Thoracic aorta (tissue), 2 donors: ENCODE results near the gene TBC1D5. TPM values are rescaled to one million over a fixed set of nuclear protein-coding genes. Genes with fewer than 3 reads are reported as not detected.
"Not testable (repeated sequence)": the region's sequence is repeated elsewhere in the genome, so short reads cannot be mapped to it uniquely, and the experiment has no call there.

Source experiments
- ATAC-seq: fragments of 150-250 bp; one replicate; pipeline ENCODE4 v1.8.0; 2017; ENCODE audit warnings: low read depth; ENCODE audit not compliant: insufficient number of reproducible peaks, low FRiP score
- DNase-seq: peaks from one replicate; pipeline ENCODE4 v3.0.0-alpha.2; 2020; ENCODE audit warnings: low spot score
- H3K27ac ChIP-seq, 2 donors: fragments of 200-600 bp; sonication (generic); 1 replicate in 1 of 2; 2 replicates in 1 of 2; pipeline ENCODE4 v1.5.1; 2016; ENCODE audit warnings: mild to moderate bottlenecking in 2 of 2, moderate library complexity in 2 of 2
- H3K27me3 ChIP-seq: fragments of 200-600 bp; sonication (generic); replicated peaks from 2 replicates; pipeline ENCODE4 v1.6.0; 2016; ENCODE audit warnings: mild to moderate bottlenecking; ENCODE audit not compliant: insufficient read depth
- H3K36me3 ChIP-seq: fragments of 200-600 bp; sonication (generic); one replicate; pipeline ENCODE4 v1.5.1; 2016
- H3K4me1 ChIP-seq, 2 donors: fragments of 200-600 bp; sonication (generic); 1 replicate in 1 of 2; 2 replicates in 1 of 2; pipeline versions ENCODE4 v1.5.1 to v1.6.0; 2016; ENCODE audit warnings: low read depth in 2 of 2, mild to moderate bottlenecking in 1 of 2; ENCODE audit not compliant: control insufficient read depth in 1 of 2
- H3K4me3 ChIP-seq: fragments of 200-600 bp; sonication (generic); 2 replicates; pipeline ENCODE4 v1.5.1; 2016; ENCODE audit warnings: mild to moderate bottlenecking
- H3K9me3 ChIP-seq: fragments of 200-600 bp; sonication (generic); 2 replicates; pipeline ENCODE4 v1.5.1; 2016
- total RNA-seq, 2 donors: library from RNA; depleted of rRNA; stranded (reverse); fragments of >200 nt; gene quantifications; one replicate each; pipeline versions ENCODE4 v1.1.0 to v1.2.3, GENCODE V29; 2016
- TF ChIP-seq, protein P1 (sequence below): fragments of 200-600 bp; sonication (generic); IDR thresholded peaks from one replicate; pipeline ENCODE4 v1.5.1; 2019; ENCODE audit warnings: antibody characterized with exemption

The TBC1D5 gene
- total RNA-seq, 2 donors from 2014 or later: 80.6 to 103 TPM

GRCh38 chr3:17357035-17357710 is 385.3 kb downstream of the TBC1D5 start:
- Histone ChIP-seq H3K36me3 (no peaks in the 10 kb centered on the region), H3K27me3 (no peaks in the 10 kb centered on the region), H3K4me3 (no peak overlapping the region), H3K9me3 (no peaks in the 10 kb centered on the region), H3K27ac (no peak overlapping the region), H3K4me1 (no peaks in the 10 kb centered on the region)
- ATAC-seq: no peak
- TF ChIP-seq, protein P1, sequence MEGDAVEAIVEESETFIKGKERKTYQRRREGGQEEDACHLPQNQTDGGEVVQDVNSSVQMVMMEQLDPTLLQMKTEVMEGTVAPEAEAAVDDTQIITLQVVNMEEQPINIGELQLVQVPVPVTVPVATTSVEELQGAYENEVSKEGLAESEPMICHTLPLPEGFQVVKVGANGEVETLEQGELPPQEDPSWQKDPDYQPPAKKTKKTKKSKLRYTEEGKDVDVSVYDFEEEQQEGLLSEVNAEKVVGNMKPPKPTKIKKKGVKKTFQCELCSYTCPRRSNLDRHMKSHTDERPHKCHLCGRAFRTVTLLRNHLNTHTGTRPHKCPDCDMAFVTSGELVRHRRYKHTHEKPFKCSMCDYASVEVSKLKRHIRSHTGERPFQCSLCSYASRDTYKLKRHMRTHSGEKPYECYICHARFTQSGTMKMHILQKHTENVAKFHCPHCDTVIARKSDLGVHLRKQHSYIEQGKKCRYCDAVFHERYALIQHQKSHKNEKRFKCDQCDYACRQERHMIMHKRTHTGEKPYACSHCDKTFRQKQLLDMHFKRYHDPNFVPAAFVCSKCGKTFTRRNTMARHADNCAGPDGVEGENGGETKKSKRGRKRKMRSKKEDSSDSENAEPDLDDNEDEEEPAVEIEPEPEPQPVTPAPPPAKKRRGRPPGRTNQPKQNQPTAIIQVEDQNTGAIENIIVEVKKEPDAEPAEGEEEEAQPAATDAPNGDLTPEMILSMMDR: no peak
- DNase-seq: no peak

- no peaks in the 10 kb centered on the region for H3K36me3 ChIP-seq
- TF ChIP-seq, protein P1: no peak
- no peaks in the 10 kb centered on the region for H3K9me3 ChIP-seq
- H3K4me1 ChIP-seq: no peaks in the 10 kb centered on the region
- no peak overlapping the region for H3K4me3 ChIP-seq
- no peaks in the 10 kb centered on the region for H3K27me3 ChIP-seq
- DNase-seq (no peak), ATAC-seq (no peak)
- H3K27ac ChIP-seq: no peak overlapping the region
Observed at GRCh38 chr3:17356585-17356984, 385.8 kb downstream of the TBC1D5 start.

GRCh38 chr3:17355591-17355990 is 386.8 kb downstream of the TBC1D5 start:
- no peak for ATAC-seq
- no peak overlapping the region for H3K4me3 ChIP-seq
- no peaks in the 10 kb centered on the region for H3K4me1 ChIP-seq
- no peak overlapping the region for H3K27ac ChIP-seq
- no peaks in the 10 kb centered on the region for H3K27me3 ChIP-seq
- H3K9me3 ChIP-seq: no peaks in the 10 kb centered on the region
- TF ChIP-seq, protein P1: no peak
- no peak for DNase-seq
- H3K36me3 ChIP-seq: no peaks in the 10 kb centered on the region

- H3K4me1 ChIP-seq: no peaks in the 10 kb centered on the region
- no peaks in the 10 kb centered on the region for H3K36me3 ChIP-seq
- no peak overlapping the region for H3K4me3 ChIP-seq
- no peaks in the 10 kb centered on the region for H3K27me3 ChIP-seq
- TF ChIP-seq, protein P1: no peak
- ATAC-seq (no peak), DNase-seq (no peak)
- H3K27ac ChIP-seq: no peak overlapping the region
- H3K9me3 ChIP-seq: no peaks in the 10 kb centered on the region
Observed at GRCh38 chr3:17354341-17354740, 388.1 kb downstream of the TBC1D5 start.

GRCh38 chr3:17352620-17353019 is 389.8 kb downstream of the TBC1D5 start:
- H3K4me3 ChIP-seq: no peak overlapping the region
- H3K36me3 ChIP-seq: no peaks in the 10 kb centered on the region
- H3K27me3 ChIP-seq: no peaks in the 10 kb centered on the region
- H3K4me1 ChIP-seq: no peaks in the 10 kb centered on the region
- no peak for DNase-seq
- no peak overlapping the region for H3K27ac ChIP-seq
- no peaks in the 10 kb centered on the region for H3K9me3 ChIP-seq
- TF ChIP-seq, protein P1: no peak
- no peak for ATAC-seq

DNA sequence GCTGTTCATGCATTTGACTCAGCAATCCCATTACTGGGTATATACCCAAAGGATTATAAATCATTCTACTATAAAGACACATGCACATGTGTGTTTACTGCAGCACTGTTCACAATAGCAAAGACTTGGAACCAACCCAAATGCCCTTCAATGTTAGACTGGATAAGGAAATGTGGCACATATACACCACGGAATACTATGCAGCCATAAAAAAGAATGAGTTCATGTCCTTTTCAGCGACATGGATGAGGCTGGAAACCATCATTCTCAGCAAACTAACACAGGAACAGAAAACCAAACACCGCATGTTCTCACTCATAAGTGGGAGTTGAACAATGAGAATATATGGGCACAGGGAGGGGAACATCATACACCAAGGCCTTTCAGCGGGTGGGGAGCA is 391.2 kb downstream of the TBC1D5 start:
- not testable (repeated sequence) for H3K4me3 ChIP-seq, ATAC-seq, DNase-seq, H3K4me1 ChIP-seq, H3K27me3 ChIP-seq, H3K9me3 ChIP-seq, H3K27ac ChIP-seq, H3K36me3 ChIP-seq
